Heart right ventricle (tissue), 16 donors: ENCODE data around the gene ARHGAP23. TPM values are rescaled to one million over a fixed set of nuclear protein-coding genes. Genes with fewer than 3 reads are reported as not detected.

Experiments
- ATAC-seq, 8 donors: fragments of 200-7000 bp; cut with Tn5 transposase; one replicate each; pipeline ENCODE4 v1.9.1; 2020; ENCODE audit warnings: mild to moderate bottlenecking in 8 of 8, moderate library complexity in 8 of 8, moderate number of reproducible peaks in 1 of 8
- DNase-seq, 2 donors: peaks; one replicate each; pipeline ENCODE4 v3.0.0-alpha.2; 2020
- H3K27ac ChIP-seq, 10 donors: fragments of 200-600 bp; sonication (generic) in 2 of 10; one replicate each; pipeline versions ENCODE4 v1.5.0 to v1.8.0; 2020 to 2022; ENCODE audit warnings: mild to moderate bottlenecking in 3 of 10
- H3K27me3 ChIP-seq, 7 donors: fragments of 200-600 bp; one replicate each; pipeline ENCODE4 v1.8.0; 2021 to 2022; ENCODE audit warnings: mild to moderate bottlenecking in 2 of 7
- H3K36me3 ChIP-seq, 9 donors: fragments of 200-600 bp; sonication (generic) in 1 of 9; one replicate each; pipeline versions ENCODE4 v1.5.0 to v1.8.0; 2020 to 2022; ENCODE audit warnings: mild to moderate bottlenecking in 2 of 9
- H3K4me1 ChIP-seq, 9 donors: fragments of 200-600 bp; sonication (generic) in 1 of 9; one replicate each; pipeline versions ENCODE4 v1.5.0 to v1.8.0; 2020 to 2022; ENCODE audit warnings: mild to moderate bottlenecking in 4 of 9
- H3K4me3 ChIP-seq, 10 donors: fragments of 200-600 bp; sonication (generic) in 2 of 10; one replicate each; pipeline versions ENCODE4 v1.5.0 to v1.8.0; 2020 to 2022; ENCODE audit warnings: mild to moderate bottlenecking in 7 of 10, moderate library complexity in 2 of 10
- H3K9me3 ChIP-seq, 11 donors: fragments of 200-600 bp in 10 of 11; sonication (generic) in 2 of 11; one replicate each; pipeline versions ENCODE4 v1.5.0 to v1.8.0; 2013 to 2022; ENCODE audit warnings: mild to moderate bottlenecking in 2 of 11, control low read depth in 1 of 11, moderate library complexity in 1 of 11
- WGBS, 2 donors: extraction: QIAGEN DNeasy Blood & Tissue Kit; methylation state at CpG; one replicate each; pipeline ENCODE4 v1.1.7; 2013; ENCODE audit warnings: inconsistent platforms in 1 of 2; 5-methylcytosine and 5-hydroxymethylcytosine counted together
- intact Hi-C, 10 donors: fragments of 100-400 bp; cut with DNase I; formaldehyde crosslinking; loops; one replicate each; pipeline versions ENCODE4 v1.11.1 to v1.14.2; 2022
- polyA plus RNA-seq, 2 donors: library from polyadenylated mRNA; stranded (reverse); fragments of 200-250 nt; gene quantifications; one replicate each; pipeline ENCODE4 v1.2.3, GENCODE V29; 2013
- total RNA-seq, 10 donors: library from RNA; stranded (reverse); fragmentation: NEBNext Ultra II Directional in 3 of 10; extraction: Animal tissue kit (Norgen Biotek cat#: 25700) in 3 of 10; gene quantifications; one replicate each; pipeline versions ENCODE4 v1.2.1 to v1.2.4, GENCODE V29; 2021 to 2023
- TF ChIP-seq, protein P1 (sequence below), 9 donors: fragments of 200-600 bp; sonication (generic) in 2 of 9; IDR thresholded peaks; one replicate each; pipeline versions ENCODE4 v1.5.0 to v1.8.0; 2021 to 2022; ENCODE audit warnings: antibody characterized with exemption in 9 of 9, mild to moderate bottlenecking in 5 of 9, moderate library complexity in 1 of 9
- donor health status: Arrhythmogenic right ventricular cardiomyopathy.
- donor health status: ischemic (EF 13 %, LVEDD 7.1; RV severe dilation, severe dysfunction).
- donor health status: healthy with polysubstance abuse.
- donor health status: DM: no; HTN: yes; CAD: no.
- donor health status: DM: no; HTN: no; CAD: no.
- donor health status: ischemic (EF 25% LVEDD 6.9; RV normal size, moderate dysfunction).
- donor health status: ischemic (EF 25% LVEDD 5.7; RV mildly dilated, moderate dysfunction).
- donor health status: healthy.
- donor health status: DM: yes; HTN: yes; CAD: no.
- donor health status: Ischemic cardiomyopathy.
- donor health status: ischemic (EF 35%, LVEDD 5.7; RV mildly dilated, moderate dysfunction).
- donor health status: nonischemic (EF 11% LVEDD 7.7; RV severe dilation, severe dysfunction).
- donor health status: DM: yes; HTN: yes; CAD: no.
- donor health status: PGD.
- donor health status: ischemic (EF 29% LVEDD 5.4; RV normal size, mild dysfunction).
- donor health status: nonischemic (EF 23%, LVEDD 6.1; RV moderate dilation, normal function).

The ARHGAP23 gene
- total and polyA plus RNA-seq, 12 donors: 31.5 to 78.4 (median 63.1) TPM

DNA sequence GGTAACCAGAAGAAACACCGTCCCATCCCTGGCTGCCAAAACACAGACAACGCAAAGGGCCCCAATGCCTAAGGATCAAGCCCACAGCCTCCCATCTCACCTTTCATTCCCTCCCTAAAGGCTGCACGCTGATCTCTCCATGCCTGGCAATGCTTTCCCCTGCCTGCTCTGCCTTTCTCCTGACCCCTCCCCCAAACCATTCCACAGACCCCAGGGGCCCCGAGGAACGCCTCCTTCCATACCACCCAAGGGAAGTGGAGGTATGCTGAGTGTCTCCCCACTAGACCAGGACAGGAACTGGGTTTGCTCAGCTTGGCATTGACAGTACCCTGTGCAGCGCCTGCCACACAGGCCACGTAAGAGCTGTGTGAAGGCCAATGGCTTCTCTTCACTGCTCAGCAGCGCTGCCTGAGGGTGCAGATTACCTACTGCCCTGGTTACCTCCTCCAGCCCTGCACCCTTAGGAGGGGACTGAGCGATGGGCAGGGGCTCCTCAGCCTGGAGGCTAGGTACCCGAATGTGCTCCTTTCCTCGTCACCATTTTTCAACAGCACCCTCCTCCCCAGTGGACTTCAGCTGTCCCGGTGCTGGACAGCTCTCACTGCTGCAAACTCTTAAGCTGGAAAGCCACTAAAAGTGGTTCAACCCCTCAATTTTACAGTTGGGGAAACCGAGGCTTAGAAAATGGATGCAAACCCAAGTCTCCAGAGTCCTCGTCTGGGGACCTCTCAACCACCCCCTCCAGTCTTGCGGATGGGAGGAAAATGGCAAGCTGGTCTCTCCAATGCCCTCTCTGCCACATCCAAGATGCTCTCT lies 132.4 kb downstream of the ARHGAP23 start:
- Histone ChIP-seq H3K4me3 (peak overlapping the region in 1 of 10 donors; percentile 1), H3K9me3 (no peaks in the 10 kb centered on the region), H3K27ac (no peak overlapping the region), H3K36me3 (no peaks in the 10 kb centered on the region), H3K4me1 (peaks cover 20 to 44% (median 36%) of the 10 kb centered on the region in 9 donors), H3K27me3 (peaks cover 41 to 78% (median 70%) of the 10 kb centered on the region in 7 donors)
- intact Hi-C loops: no loop called here
- ATAC-seq (no peak), DNase-seq (peak in 1 of 2 donors; percentile 22)
- TF ChIP-seq, protein P1, sequence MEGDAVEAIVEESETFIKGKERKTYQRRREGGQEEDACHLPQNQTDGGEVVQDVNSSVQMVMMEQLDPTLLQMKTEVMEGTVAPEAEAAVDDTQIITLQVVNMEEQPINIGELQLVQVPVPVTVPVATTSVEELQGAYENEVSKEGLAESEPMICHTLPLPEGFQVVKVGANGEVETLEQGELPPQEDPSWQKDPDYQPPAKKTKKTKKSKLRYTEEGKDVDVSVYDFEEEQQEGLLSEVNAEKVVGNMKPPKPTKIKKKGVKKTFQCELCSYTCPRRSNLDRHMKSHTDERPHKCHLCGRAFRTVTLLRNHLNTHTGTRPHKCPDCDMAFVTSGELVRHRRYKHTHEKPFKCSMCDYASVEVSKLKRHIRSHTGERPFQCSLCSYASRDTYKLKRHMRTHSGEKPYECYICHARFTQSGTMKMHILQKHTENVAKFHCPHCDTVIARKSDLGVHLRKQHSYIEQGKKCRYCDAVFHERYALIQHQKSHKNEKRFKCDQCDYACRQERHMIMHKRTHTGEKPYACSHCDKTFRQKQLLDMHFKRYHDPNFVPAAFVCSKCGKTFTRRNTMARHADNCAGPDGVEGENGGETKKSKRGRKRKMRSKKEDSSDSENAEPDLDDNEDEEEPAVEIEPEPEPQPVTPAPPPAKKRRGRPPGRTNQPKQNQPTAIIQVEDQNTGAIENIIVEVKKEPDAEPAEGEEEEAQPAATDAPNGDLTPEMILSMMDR (IDR thresholded peaks at IDR 0.05): no peak
- 8 to 11% methylated on average over 15 of the region's 15 CpGs for WGBS, 2 donors

DNA sequence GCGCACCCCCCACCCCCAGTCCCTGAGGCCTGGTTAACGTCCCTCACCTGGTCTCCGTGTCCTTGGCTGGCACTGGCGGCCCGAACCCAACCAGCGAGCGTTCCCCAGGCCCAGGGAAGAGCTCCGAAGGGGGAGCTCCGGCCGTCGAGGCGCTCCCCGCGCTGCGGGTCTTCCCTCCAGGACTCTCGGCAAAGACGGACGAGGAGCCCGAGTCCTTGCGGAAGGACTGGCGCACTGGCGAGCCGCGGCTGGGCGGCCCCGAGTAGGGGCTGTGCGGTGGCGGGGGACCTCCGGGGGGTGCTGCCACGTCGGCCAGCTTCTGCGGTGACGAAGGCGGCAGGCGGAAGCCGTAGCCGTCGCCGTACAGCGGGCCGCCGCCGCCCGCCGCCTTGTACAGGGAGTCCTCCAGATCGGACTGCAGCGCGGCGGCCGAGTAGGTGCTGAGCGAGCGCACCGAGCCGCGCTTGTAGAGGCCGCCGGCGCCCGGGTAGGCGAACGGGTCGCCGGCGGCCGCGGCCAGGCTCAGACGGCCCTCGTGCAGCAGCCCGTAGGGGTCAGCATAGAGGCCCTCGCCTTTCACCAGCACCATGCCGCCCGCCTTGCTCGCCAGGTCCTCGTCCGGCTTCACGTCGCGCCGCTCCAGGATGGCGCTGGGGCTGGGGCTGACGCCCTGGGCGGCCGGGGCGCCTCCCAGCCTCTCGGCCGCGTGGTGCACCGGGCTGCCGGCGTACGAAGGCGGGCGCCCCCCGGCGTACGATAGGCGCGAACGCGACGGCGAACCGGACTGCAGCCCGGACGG lies 133.4 kb downstream of the ARHGAP23 start:
- no peak overlapping the region for H3K27ac ChIP-seq
- peaks cover 47 to 87% (median 79%) of the 10 kb centered on the region in 7 donors for H3K27me3 ChIP-seq
- no peaks in the 10 kb centered on the region for H3K36me3 ChIP-seq
- ATAC-seq: no peak
- TF ChIP-seq, protein P1 (IDR thresholded peaks at IDR 0.05): peak in 1 of 9 donors; percentile 12
- no peak for DNase-seq
- intact Hi-C loops: no loop called here
- no peaks in the 10 kb centered on the region for H3K9me3 ChIP-seq
- WGBS, 2 donors: 5 to 6% methylated on average over 102 to 105 of the region's 105 CpGs
- H3K4me3 ChIP-seq: no peak overlapping the region
- peaks cover 20 to 44% (median 36%) of the 10 kb centered on the region in 9 donors for H3K4me1 ChIP-seq

Other genes starting within 250 kb of the ARHGAP23 start
- gene TBC1D3, start 235.9 kb upstream of the ARHGAP23 start, total RNA-seq: 1 to 10 TPM in 2 of 10 donors, not detected in 8; 1.9 to 2.8 TPM
- under 1 TPM in 1 of 2 donors, not detected in 1; 0.03 TPM for gene TBC1D3, start 235.9 kb upstream of the ARHGAP23 start, polyA plus RNA-seq
- gene MRPL45, start 131.3 kb upstream of the ARHGAP23 start, total RNA-seq: 10 to 100 TPM; 36.1 to 44.6 (median 39.9) TPM
- gene MRPL45, start 131.3 kb upstream of the ARHGAP23 start, polyA plus RNA-seq: 10 to 100 TPM; 16.0 to 28.2 TPM
- under 1 TPM in 8 of 10 donors, not detected in 2; 0.02 to 0.09 (median 0.06) TPM for gene GPR179, start 84.5 kb upstream of the ARHGAP23 start, total RNA-seq
- gene GPR179, start 84.5 kb upstream of the ARHGAP23 start, polyA plus RNA-seq: under 1 TPM; under 0.01 to 0.22 TPM
- gene SOCS7, start 76.6 kb upstream of the ARHGAP23 start, total RNA-seq: 10 to 100 TPM; 11.2 to 23.8 (median 16.3) TPM
- gene SOCS7, start 76.6 kb upstream of the ARHGAP23 start, polyA plus RNA-seq: 1 to 10 TPM; 2.9 to 4.0 TPM
- 1 to 10 TPM in 8 of 10 donors, under 1 TPM in 2; 0.27 to 3.2 (median 1.3) TPM for gene SRCIN1, start 177.5 kb downstream of the ARHGAP23 start, total RNA-seq
- 1 to 10 TPM in 1 of 2 donors, under 1 TPM in 1; 0.29 to 1.2 TPM for gene SRCIN1, start 177.5 kb downstream of the ARHGAP23 start, polyA plus RNA-seq
- 1 to 10 TPM in 2 of 10 donors, under 1 TPM in 8; 0.25 to 1.3 (median 0.64) TPM for gene EPOP, start 246.5 kb downstream of the ARHGAP23 start, total RNA-seq
- 1 to 10 TPM in 1 of 2 donors, under 1 TPM in 1; 0.66 to 2.2 TPM for gene EPOP, start 246.5 kb downstream of the ARHGAP23 start, polyA plus RNA-seq